NK-92 treated with Interleukin-12 subunit alpha and Interleukin-12 subunit beta, amount 100 ng/mL, for 24 hours (cell line): ENCODE data around the gene SMYD3.
"Not testable (repeated sequence)": the region's sequence is repeated elsewhere in the genome, so short reads cannot be mapped to it uniquely, and the experiment has no call there.

Source experiments
- DNase-seq: peaks from one replicate; lab custom pipeline; 2025; lab: John Stamatoyannopoulos, UW

The SMYD3 gene

GRCh38 chr1:246355411-246356230 lies 151.5 kb downstream of the SMYD3 start:
- DNase-seq: no peak

GRCh38 chr1:246351721-246352120 lies 155.4 kb downstream of the SMYD3 start:
- DNase-seq: no peak

GRCh38 chr1:246350745-246351144 lies 156.3 kb downstream of the SMYD3 start:
- DNase-seq: no peak

GRCh38 chr1:246343937-246344336 lies 163.1 kb downstream of the SMYD3 start:
- DNase-seq: no peak

- DNase-seq: no peak
Measured at GRCh38 chr1:246343251-246343650, 163.8 kb downstream of the SMYD3 start.

- no peak for DNase-seq
Measured at GRCh38 chr1:246338546-246338945, 168.5 kb downstream of the SMYD3 start.

- no peak for DNase-seq
Measured at GRCh38 chr1:246338098-246338497, 169.0 kb downstream of the SMYD3 start.

GRCh38 chr1:246335151-246335550 lies 171.9 kb downstream of the SMYD3 start:
- DNase-seq: no peak

GRCh38 chr1:246333855-246334254 lies 173.2 kb downstream of the SMYD3 start:
- no peak for DNase-seq

GRCh38 chr1:246332078-246332477 lies 175.0 kb downstream of the SMYD3 start:
- no peak for DNase-seq

- no peak for DNase-seq
Measured at GRCh38 chr1:246329900-246330299, 177.2 kb downstream of the SMYD3 start.

- DNase-seq: not testable (repeated sequence)
Measured at GRCh38 chr1:246329292-246329691, 177.8 kb downstream of the SMYD3 start.

- no peak for DNase-seq
Measured at GRCh38 chr1:246324711-246325110, 182.4 kb downstream of the SMYD3 start.

GRCh38 chr1:246324033-246324432 lies 183.0 kb downstream of the SMYD3 start:
- DNase-seq: not testable (repeated sequence)

GRCh38 chr1:246320286-246320685 lies 186.8 kb downstream of the SMYD3 start:
- no peak for DNase-seq

- DNase-seq: no peak
Measured at GRCh38 chr1:246319083-246319714, 187.9 kb downstream of the SMYD3 start.

GRCh38 chr1:246318622-246319021 lies 188.5 kb downstream of the SMYD3 start:
- no peak for DNase-seq

- DNase-seq: no peak
Measured at GRCh38 chr1:246318036-246318359, 189.1 kb downstream of the SMYD3 start.

- no peak for DNase-seq
Measured at GRCh38 chr1:246317332-246318035, 189.6 kb downstream of the SMYD3 start.

- no peak for DNase-seq
Measured at GRCh38 chr1:246311461-246311860, 195.6 kb downstream of the SMYD3 start.

- no peak for DNase-seq
Measured at GRCh38 chr1:246309247-246309884, 197.7 kb downstream of the SMYD3 start.

GRCh38 chr1:246308533-246309075 lies 198.5 kb downstream of the SMYD3 start:
- DNase-seq: no peak
